Measurements from ENCODE around the gene HYPK. TPM values are rescaled to one million over a fixed set of nuclear protein-coding genes. Genes with fewer than 3 reads are reported as not detected.
A peak's percentile ranks its signal among the peaks of the same experiment; 100 is the strongest.

Gene HYPK
- polyA plus RNA-seq, 1 donor from 2014 or later: 5.0 TPM

GRCh38 chr15:43762824-43763223 is 37.6 kb upstream of the HYPK start:
- no peaks in the 10 kb centered on the region for H3K36me3 ChIP-seq (ENCODE audit: insufficient read depth, low read length)
- no peak overlapping the region for H3K4me3 ChIP-seq (ENCODE audit: low read length)
- no peak overlapping the region for H3K27ac ChIP-seq (ENCODE audit: low read length)
- H3K79me2 ChIP-seq (replicated peaks; ENCODE audit: insufficient read depth, low read length): no peaks in the 10 kb centered on the region
- TF ChIP-seq CTCF (IDR thresholded peaks at IDR 0.05; ENCODE audit: poor library complexity, severe bottlenecking) (no peak), RAD21 (conservative IDR thresholded peaks at IDR 0.05) (no peak)
- no peaks in the 10 kb centered on the region for H3F3A ChIP-seq (ENCODE audit: insufficient read depth, low read length, poor library complexity, severe bottlenecking)
- no peak overlapping the region for H2AFZ ChIP-seq (ENCODE audit: low read depth, low read length)
- no peaks in the 10 kb centered on the region for H3K27me3 ChIP-seq (ENCODE audit: insufficient read depth, low read depth, low read length)
- no peak overlapping the region for H3K4me2 ChIP-seq (ENCODE audit: low read length)
- no peaks in the 10 kb centered on the region for H4K20me1 ChIP-seq (ENCODE audit: insufficient read depth)
- H3K9ac ChIP-seq (ENCODE audit: low read length): no peak overlapping the region
- H3K9me3 ChIP-seq (ENCODE audit: low read length): no peaks in the 10 kb centered on the region
- H3K9me2 ChIP-seq (ENCODE audit: insufficient read depth, low read length): no peaks in the 10 kb centered on the region

DNA sequence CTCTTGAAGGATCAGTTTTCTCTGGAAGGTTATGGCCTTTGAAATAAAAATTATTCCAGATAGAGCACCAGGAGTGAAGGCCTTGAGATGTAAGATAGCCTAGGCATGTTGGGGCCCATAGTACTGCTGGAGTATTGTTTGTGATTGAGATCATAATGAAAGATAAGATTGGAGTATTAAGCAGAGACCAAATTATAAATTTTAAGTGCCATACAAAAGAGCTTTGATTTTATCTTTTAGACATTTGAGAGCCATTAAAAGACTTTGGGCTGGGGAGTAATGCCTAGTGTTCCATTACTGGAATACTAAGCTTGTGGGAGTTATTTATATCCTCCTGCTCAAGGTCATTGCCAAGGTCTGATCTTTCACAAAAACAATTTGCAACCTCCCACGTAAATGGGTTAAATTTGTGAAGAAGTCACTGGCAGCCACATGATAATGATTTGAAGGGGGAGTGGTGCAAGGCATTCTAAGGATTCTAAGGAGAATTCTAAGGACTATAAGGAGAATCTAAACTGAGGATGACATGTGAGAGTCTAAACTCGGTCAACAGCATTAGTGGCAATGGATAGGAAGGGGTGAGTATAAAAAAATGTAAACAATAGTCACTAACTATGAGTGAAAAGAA is 36.5 kb upstream of the HYPK start:
- Histone ChIP-seq H3K36me3 (ENCODE audit: insufficient read depth, low read length) (no peaks in the 10 kb centered on the region), H3K9me2 (ENCODE audit: insufficient read depth, low read length) (no peaks in the 10 kb centered on the region), H3F3A (ENCODE audit: insufficient read depth, low read length, poor library complexity, severe bottlenecking) (no peaks in the 10 kb centered on the region), H3K9ac (ENCODE audit: low read length) (no peak overlapping the region), H3K4me2 (ENCODE audit: low read length) (no peak overlapping the region), H2AFZ (ENCODE audit: low read depth, low read length) (no peak overlapping the region), H3K27me3 (ENCODE audit: insufficient read depth, low read depth, low read length) (no peaks in the 10 kb centered on the region), H3K79me2 (replicated peaks; ENCODE audit: insufficient read depth, low read length) (no peaks in the 10 kb centered on the region), H3K4me3 (ENCODE audit: low read length) (no peak overlapping the region), H3K9me3 (ENCODE audit: low read length) (no peaks in the 10 kb centered on the region), H4K20me1 (ENCODE audit: insufficient read depth) (no peaks in the 10 kb centered on the region), H3K27ac (ENCODE audit: low read length) (no peak overlapping the region)
- TF ChIP-seq EZH2 (IDR thresholded peaks at IDR 0.05; ENCODE audit: borderline replicate concordance, insufficient read depth, low read length, poor library complexity, severe bottlenecking) (no peak), CTCF (IDR thresholded peaks at IDR 0.05; ENCODE audit: poor library complexity, severe bottlenecking) (no peak), SMC3 (conservative IDR thresholded peaks at IDR 0.05; ENCODE audit: poor library complexity) (no peak)

DNA sequence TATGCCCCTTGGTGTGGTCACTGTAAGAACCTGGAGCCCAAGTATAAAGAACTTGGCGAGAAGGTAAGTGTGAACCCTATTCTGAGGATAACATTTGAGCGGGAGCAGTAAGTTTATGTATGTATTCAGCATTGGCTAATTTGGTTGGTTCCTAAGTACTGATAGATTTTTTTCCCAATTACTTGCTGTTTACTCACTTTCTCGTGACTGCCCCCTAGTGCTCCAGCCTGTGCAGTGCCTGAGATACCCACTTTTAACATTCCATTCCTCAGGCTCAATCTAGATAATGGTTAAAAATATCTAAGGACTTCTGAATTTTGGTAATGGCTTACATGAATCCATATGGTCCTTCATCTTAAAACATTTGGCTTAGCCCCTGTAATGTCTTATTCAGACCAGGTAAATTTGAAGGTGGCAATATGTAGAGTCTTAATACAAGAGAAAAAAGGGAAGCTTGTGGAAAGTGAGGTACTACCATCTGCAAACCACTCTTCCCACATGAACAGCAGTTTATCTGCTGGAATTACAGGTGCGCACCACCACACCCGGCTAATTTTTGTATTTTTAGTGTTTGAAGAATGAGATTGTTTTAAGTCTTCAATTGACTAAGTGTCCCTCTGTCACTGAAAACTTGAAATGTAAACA is 30.7 kb upstream of the HYPK start:
- Histone ChIP-seq H3K4me2 (ENCODE audit: low read length) (no peak overlapping the region), H3K27ac (ENCODE audit: low read length) (no peak overlapping the region), H3K4me3 (ENCODE audit: low read length) (no peak overlapping the region), H3F3A (ENCODE audit: insufficient read depth, low read length, poor library complexity, severe bottlenecking) (no peaks in the 10 kb centered on the region), H3K9me2 (ENCODE audit: insufficient read depth, low read length) (no peaks in the 10 kb centered on the region), H3K79me2 (replicated peaks; ENCODE audit: insufficient read depth, low read length) (no peaks in the 10 kb centered on the region), H3K9ac (ENCODE audit: low read length) (no peak overlapping the region), H3K36me3 (ENCODE audit: insufficient read depth, low read length) (peaks cover 6% of the 10 kb centered on the region), H2AFZ (ENCODE audit: low read depth, low read length) (no peak overlapping the region), H3K27me3 (ENCODE audit: insufficient read depth, low read depth, low read length) (no peaks in the 10 kb centered on the region), H4K20me1 (ENCODE audit: insufficient read depth) (no peaks in the 10 kb centered on the region), H3K9me3 (ENCODE audit: low read length) (no peaks in the 10 kb centered on the region)
- TF ChIP-seq CTCF (IDR thresholded peaks at IDR 0.05; ENCODE audit: poor library complexity, severe bottlenecking) (peak; percentile 74), MXI1 (conservative IDR thresholded peaks at IDR 0.05; ENCODE audit: poor library complexity, severe bottlenecking) (no peak), RAD21 (conservative IDR thresholded peaks at IDR 0.05) (peak; percentile 50), SMC3 (conservative IDR thresholded peaks at IDR 0.05; ENCODE audit: poor library complexity) (peak; percentile 51), REST (IDR thresholded peaks at IDR 0.05; ENCODE audit: borderline replicate concordance) (no peak), EZH2 (IDR thresholded peaks at IDR 0.05; ENCODE audit: borderline replicate concordance, insufficient read depth, low read length, poor library complexity, severe bottlenecking) (no peak)

Measured in neural cell (in vitro differentiated cells).